A673 (cell line): ENCODE measurements around the gene PAX5. TPM values are rescaled to one million over a fixed set of nuclear protein-coding genes. Genes with fewer than 3 reads are reported as not detected.

Source experiments
- BruUV-seq: library from RNA; stranded (reverse); fragments of 400-500 nt; replicated peaks from 2 replicates; lab custom pipeline; 2021; lab: Mats Ljungman, UMichigan
- CTCF ChIA-PET: fragments of 300-600 bp; sonication (Branson Sonifier 250); formaldehyde crosslinking; loops from one replicate; lab custom pipeline; 2022; ENCODE audit warnings: antibody characterized with exemption; lab: Charles Lee
- POLR2A ChIA-PET: fragments of 300-600 bp; sonication (Branson Sonifier 250); formaldehyde crosslinking; loops from one replicate; lab custom pipeline; 2022; ENCODE audit warnings: antibody characterized with exemption; ENCODE audit not compliant: low non-redundant PET; lab: Charles Lee
- DNase-seq: peaks from one replicate; pipeline ENCODE4 v3.0.0-alpha.2; 2015; ENCODE audit warnings: low spot score
- H3K27ac ChIP-seq: fragments of 200-600 bp; sonication (generic); 2 replicates; pipeline ENCODE4 v1.5.1; 2016; ENCODE audit warnings: mixed run types, low read depth, mild to moderate bottlenecking, mixed read lengths, antibody characterized with exemption, low read length; ENCODE audit not compliant: poor library complexity, severe bottlenecking
- H3K27me3 ChIP-seq: fragments of 200-600 bp; sonication (generic); replicated peaks from 2 replicates; pipeline ENCODE4 v1.6.1; 2017; ENCODE audit warnings: mixed run types, low read depth, mild to moderate bottlenecking, mixed read lengths, antibody characterized with exemption, low read length; ENCODE audit not compliant: insufficient read depth, poor library complexity
- H3K36me3 ChIP-seq: fragments of 200-600 bp; sonication (generic); 2 replicates; pipeline ENCODE4 v1.6.1; 2016; ENCODE audit warnings: mixed run types, mild to moderate bottlenecking, mixed read lengths, antibody characterized with exemption, low read length; ENCODE audit not compliant: insufficient read depth, poor library complexity, severe bottlenecking
- H3K4me1 ChIP-seq: fragments of 200-600 bp; sonication (generic); 2 replicates; pipeline ENCODE4 v1.6.1; 2017; ENCODE audit warnings: mixed run types, mild to moderate bottlenecking, mixed read lengths, antibody characterized with exemption, low read length; ENCODE audit not compliant: insufficient read depth, poor library complexity, severe bottlenecking
- H3K4me3 ChIP-seq: fragments of 200-600 bp; sonication (generic); 2 replicates; pipeline ENCODE4 v1.5.1; 2016; ENCODE audit warnings: low read depth, mixed run types, mild to moderate bottlenecking, mixed read lengths, low read length; ENCODE audit not compliant: poor library complexity, severe bottlenecking
- H3K9me3 ChIP-seq: fragments of 200-600 bp; sonication (generic); 2 replicates; pipeline ENCODE4 v1.6.1; 2016; ENCODE audit warnings: mixed run types, low read depth, mild to moderate bottlenecking, mixed read lengths, antibody characterized with exemption, low read length; ENCODE audit not compliant: poor library complexity, severe bottlenecking
- EZH2 ChIP-seq: fragments of 200-600 bp; sonication (generic); IDR thresholded peaks from 2 replicates; pipeline ENCODE4 v1.6.1; 2017; ENCODE audit warnings: borderline replicate concordance, low read depth, mild to moderate bottlenecking, mixed read lengths, antibody characterized with exemption, low read length; ENCODE audit not compliant: poor library complexity, severe bottlenecking
- intact Hi-C: fragments of 100-400 bp; cut with micrococcal nuclease; formaldehyde crosslinking; loops from one replicate; pipeline ENCODE4 v1.10.0; 2022; ENCODE audit not compliant: unreplicated experiment
- total RNA-seq: library from RNA; stranded (reverse); gene quantifications from 2 replicates; pipeline ENCODE4 v1.2.3, GENCODE V29; 2021
- TF ChIP-seq, protein P1 (sequence below): fragments of 300-800, 200-600 bp; sonication (generic); conservative IDR thresholded peaks from 2 replicates; pipeline ENCODE4 v1.5.1; 2017; ENCODE audit warnings: low read depth, mild to moderate bottlenecking, antibody characterized with exemption, low read length, moderate library complexity, mixed read lengths

Gene PAX5
- total RNA-seq, 1 experiment from 2014 or later: 5.5 TPM

GRCh38 chr9:36808251-36808650, 225.8 kb downstream of the PAX5 start:
- TF ChIP-seq, protein P1, sequence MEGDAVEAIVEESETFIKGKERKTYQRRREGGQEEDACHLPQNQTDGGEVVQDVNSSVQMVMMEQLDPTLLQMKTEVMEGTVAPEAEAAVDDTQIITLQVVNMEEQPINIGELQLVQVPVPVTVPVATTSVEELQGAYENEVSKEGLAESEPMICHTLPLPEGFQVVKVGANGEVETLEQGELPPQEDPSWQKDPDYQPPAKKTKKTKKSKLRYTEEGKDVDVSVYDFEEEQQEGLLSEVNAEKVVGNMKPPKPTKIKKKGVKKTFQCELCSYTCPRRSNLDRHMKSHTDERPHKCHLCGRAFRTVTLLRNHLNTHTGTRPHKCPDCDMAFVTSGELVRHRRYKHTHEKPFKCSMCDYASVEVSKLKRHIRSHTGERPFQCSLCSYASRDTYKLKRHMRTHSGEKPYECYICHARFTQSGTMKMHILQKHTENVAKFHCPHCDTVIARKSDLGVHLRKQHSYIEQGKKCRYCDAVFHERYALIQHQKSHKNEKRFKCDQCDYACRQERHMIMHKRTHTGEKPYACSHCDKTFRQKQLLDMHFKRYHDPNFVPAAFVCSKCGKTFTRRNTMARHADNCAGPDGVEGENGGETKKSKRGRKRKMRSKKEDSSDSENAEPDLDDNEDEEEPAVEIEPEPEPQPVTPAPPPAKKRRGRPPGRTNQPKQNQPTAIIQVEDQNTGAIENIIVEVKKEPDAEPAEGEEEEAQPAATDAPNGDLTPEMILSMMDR: no peak
- TF ChIP-seq EZH2: no peak
- intact Hi-C loops: no loop called here
- no peaks in the 10 kb centered on the region for H3K4me1 ChIP-seq
- H3K36me3 ChIP-seq: no peaks in the 10 kb centered on the region
- H3K27ac ChIP-seq: no peak overlapping the region
- DNase-seq: no peak
- CTCF ChIA-PET: no interaction called here
- POLR2A ChIA-PET: no interaction called here
- no TSS peak for BruUV-seq
- H3K27me3 ChIP-seq: peaks cover 9% of the 10 kb centered on the region
- no peak overlapping the region for H3K4me3 ChIP-seq
- no peaks in the 10 kb centered on the region for H3K9me3 ChIP-seq

GRCh38 chr9:36803961-36804360, 230.1 kb downstream of the PAX5 start:
- Histone ChIP-seq H3K9me3 (no peaks in the 10 kb centered on the region), H3K27me3 (peaks cover 6% of the 10 kb centered on the region), H3K27ac (no peak overlapping the region), H3K4me1 (no peaks in the 10 kb centered on the region), H3K36me3 (no peaks in the 10 kb centered on the region), H3K4me3 (no peak overlapping the region)
- intact Hi-C loops: no loop called here
- BruUV-seq: no TSS peak
- TF ChIP-seq EZH2: no peak
- TF ChIP-seq, protein P1: no peak
- ChIA-PET CTCF (no interaction called here), POLR2A (no interaction called here)
- DNase-seq: no peak

DNA sequence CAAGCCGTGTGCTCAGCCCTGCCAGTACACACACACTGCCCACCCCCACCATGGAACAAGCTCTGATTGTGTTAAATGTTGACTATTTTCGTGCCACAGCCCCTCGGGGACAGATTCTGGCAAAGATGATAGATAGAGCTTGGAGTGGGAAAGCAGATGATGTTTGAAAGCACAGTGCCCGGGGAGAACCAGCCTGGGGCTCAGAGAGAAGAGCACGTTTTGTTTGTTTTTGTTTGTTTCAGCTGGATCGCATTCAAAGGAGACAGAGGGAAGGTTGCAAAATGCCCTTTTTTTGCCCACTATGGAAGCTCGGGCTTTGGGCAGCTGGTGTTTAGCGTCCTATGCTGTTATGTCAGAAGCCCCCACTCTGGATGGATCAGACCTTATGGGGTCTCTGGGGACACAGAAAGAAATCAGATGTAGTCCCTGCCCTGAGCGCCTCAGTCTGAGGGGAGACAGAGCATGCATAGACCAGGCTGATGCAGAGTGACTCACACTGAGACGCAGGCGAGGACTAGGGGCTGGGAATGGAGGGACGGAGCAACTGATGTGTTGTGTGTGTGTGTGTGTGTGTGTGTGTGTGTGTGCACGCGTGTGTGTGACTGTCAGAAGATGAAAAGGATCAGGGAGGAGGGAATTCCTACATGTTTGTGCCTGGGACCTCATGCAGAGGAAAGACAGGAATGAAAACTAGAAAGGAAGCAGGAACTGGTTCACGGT, 231.7 kb downstream of the PAX5 start:
- H3K36me3 ChIP-seq: no peaks in the 10 kb centered on the region
- H3K27ac ChIP-seq: no peak overlapping the region
- intact Hi-C loops: no loop called here
- H3K4me1 ChIP-seq: no peaks in the 10 kb centered on the region
- H3K9me3 ChIP-seq: no peaks in the 10 kb centered on the region
- ChIA-PET CTCF (no interaction called here), POLR2A (interaction anchor here (0.6 kb wide), 1 partner anchor 587 kb away, joined by 5 read pairs; no protein-coding TSS in a partner anchor)
- BruUV-seq: no TSS peak
- peaks cover 6% of the 10 kb centered on the region for H3K27me3 ChIP-seq
- H3K4me3 ChIP-seq: no peak overlapping the region
- DNase-seq: no peak
- no peak for TF ChIP-seq EZH2
- TF ChIP-seq, protein P1: no peak
